Measurements from ENCODE around the gene MPC2.

DNA sequence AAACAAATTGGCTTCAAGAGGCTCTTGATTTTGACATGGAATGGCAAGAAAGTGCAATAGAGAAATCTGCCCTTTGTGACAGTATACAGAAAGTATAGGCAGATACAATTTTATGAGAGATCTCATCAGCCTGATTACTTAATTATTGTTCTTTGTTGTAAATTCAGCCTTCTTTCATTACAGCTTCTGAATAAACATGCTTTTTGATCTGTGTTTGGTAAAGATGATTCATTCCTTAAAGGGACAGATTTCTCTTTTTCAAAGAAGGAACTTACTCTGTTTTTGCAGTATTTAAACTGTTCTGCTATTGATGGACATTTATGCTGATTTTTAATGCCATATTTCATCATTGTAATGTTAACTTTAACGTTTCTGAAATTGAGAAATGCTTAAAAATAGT lies 13.7 kb upstream of the MPC2 start:
- no peak for TF ChIP-seq POLR2A (IDR thresholded peaks at IDR 0.05; ENCODE audit: borderline replicate concordance, extremely low read depth, insufficient read depth, insufficient read length)
- TF ChIP-seq FOSL1 (IDR thresholded peaks at IDR 0.05; ENCODE audit: low read depth) = no peak
- TF ChIP-seq CTCF (IDR thresholded peaks at IDR 0.05 in 2 of 3, conservative IDR thresholded peaks at IDR 0.05 in 1 of 3; ENCODE audit: borderline replicate concordance in 1 of 3, insufficient read depth in 1 of 3, low read depth in 2 of 3, low read length in 2 of 3) = no peak
- TF ChIP-seq CEBPB (IDR thresholded peaks at IDR 0.05; ENCODE audit: low read depth) = no peak
- TF ChIP-seq, protein P1, sequence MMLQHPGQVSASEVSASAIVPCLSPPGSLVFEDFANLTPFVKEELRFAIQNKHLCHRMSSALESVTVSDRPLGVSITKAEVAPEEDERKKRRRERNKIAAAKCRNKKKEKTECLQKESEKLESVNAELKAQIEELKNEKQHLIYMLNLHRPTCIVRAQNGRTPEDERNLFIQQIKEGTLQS (IDR thresholded peaks at IDR 0.05) = no peak
- TF ChIP-seq POLR2AphosphoS5 (IDR thresholded peaks at IDR 0.05; ENCODE audit: low read depth, low read length) = no peak
- TF ChIP-seq MAX (IDR thresholded peaks at IDR 0.05) = no peak
- TF ChIP-seq ZNF274 (IDR thresholded peaks at IDR 0.05; ENCODE audit: low read depth, low read length) = no peak
- TF ChIP-seq REST (IDR thresholded peaks at IDR 0.05; ENCODE audit: low read depth) = no peak
- no peak for TF ChIP-seq JUND (IDR thresholded peaks at IDR 0.05)
- no peak for TF ChIP-seq SIN3A (IDR thresholded peaks at IDR 0.05; ENCODE audit: low read depth)
- no peak for TF ChIP-seq EZH2 (IDR thresholded peaks at IDR 0.05)
- no peak for TF ChIP-seq EZH2phosphoT487 (IDR thresholded peaks at IDR 0.05; ENCODE audit: borderline replicate concordance)
- no peak for TF ChIP-seq SP1 (IDR thresholded peaks at IDR 0.05; ENCODE audit: low read depth)

All from HCT116 (cell line).